H9 (cell line): ENCODE results near the gene TPT1. TPM values are rescaled to one million over a fixed set of nuclear protein-coding genes. Genes with fewer than 3 reads are reported as not detected.
A peak's percentile ranks its signal among the peaks of the same experiment; 100 is the strongest.

Source experiments
- DNase-seq: peaks from one replicate; pipeline ENCODE4 v3.0.0-alpha.2; 2017
- H2AFZ ChIP-seq: one replicate; pipeline ENCODE4 v1.6.1; 2013; ENCODE audit warnings: mild to moderate bottlenecking, low read length, control low read depth, moderate library complexity
- H2AK5ac ChIP-seq: 2 replicates; pipeline ENCODE4 v1.6.1; 2013; ENCODE audit warnings: low read length, control low read depth, mixed read lengths; ENCODE audit not compliant: insufficient read length
- H2BK120ac ChIP-seq: one replicate; pipeline ENCODE4 v1.6.1; 2013; ENCODE audit warnings: low read depth, mild to moderate bottlenecking, low read length, control low read depth, inconsistent platforms; ENCODE audit not compliant: poor library complexity, severe bottlenecking
- H2BK12ac ChIP-seq: 2 replicates; pipeline ENCODE4 v1.6.1; 2013; ENCODE audit warnings: low read length, control low read depth, mixed read lengths, low read depth; ENCODE audit not compliant: insufficient read length
- H2BK15ac ChIP-seq: 2 replicates; pipeline ENCODE4 v1.6.1; 2013; ENCODE audit warnings: low read depth, low read length, control low read depth
- H2BK20ac ChIP-seq: one replicate; pipeline ENCODE4 v1.6.1; 2013; ENCODE audit warnings: low read depth, mild to moderate bottlenecking, low read length, control low read depth, inconsistent platforms; ENCODE audit not compliant: poor library complexity, severe bottlenecking
- H2BK5ac ChIP-seq: 2 replicates; pipeline ENCODE4 v1.6.1; 2013; ENCODE audit warnings: low read length, control low read depth, mixed read lengths; ENCODE audit not compliant: insufficient read length
- H3K14ac ChIP-seq: 2 replicates; pipeline ENCODE4 v1.6.1; 2013; ENCODE audit warnings: low read length, control low read depth; ENCODE audit not compliant: insufficient read depth
- H3K18ac ChIP-seq: 2 replicates; pipeline ENCODE4 v1.6.1; 2013; ENCODE audit warnings: low read depth, mild to moderate bottlenecking, mixed read lengths, low read length, control low read depth; ENCODE audit not compliant: insufficient read length
- H3K23ac ChIP-seq: 2 replicates; pipeline ENCODE4 v1.6.1; 2013; ENCODE audit warnings: low read length, control low read depth, mixed read lengths, low read depth; ENCODE audit not compliant: insufficient read length
- H3K23me2 ChIP-seq: 2 replicates; pipeline ENCODE4 v1.6.1; 2013; ENCODE audit warnings: low read depth, mild to moderate bottlenecking, mixed read lengths, low read length, control low read depth; ENCODE audit not compliant: insufficient read length, poor library complexity, severe bottlenecking
- H3K27ac ChIP-seq: 2 replicates; pipeline ENCODE4 v1.5.1; 2013; ENCODE audit warnings: low read length, control low read depth, mixed read lengths, low read depth; ENCODE audit not compliant: insufficient read length
- H3K27me3 ChIP-seq: 2 replicates; pipeline ENCODE4 v1.6.1; 2013; ENCODE audit warnings: low read length, control low read depth, inconsistent platforms; ENCODE audit not compliant: insufficient read depth
- H3K4ac ChIP-seq: 2 replicates; pipeline ENCODE4 v1.6.1; 2013; ENCODE audit warnings: low read depth, mild to moderate bottlenecking, control low read depth, inconsistent platforms, low read length, moderate library complexity
- H3K4me1 ChIP-seq: 2 replicates; pipeline ENCODE4 v1.6.1; 2013; ENCODE audit warnings: low read length, control low read depth, inconsistent platforms; ENCODE audit not compliant: insufficient read depth
- H3K4me2 ChIP-seq: 2 replicates; pipeline ENCODE4 v1.6.1; 2013; ENCODE audit warnings: low read length, control low read depth, mixed read lengths; ENCODE audit not compliant: insufficient read length, insufficient read depth
- H3K56ac ChIP-seq: 2 replicates; pipeline ENCODE4 v1.6.1; 2013; ENCODE audit warnings: low read depth, mild to moderate bottlenecking, mixed read lengths, low read length, control low read depth; ENCODE audit not compliant: insufficient read length
- H3K79me1 ChIP-seq: 2 replicates; pipeline ENCODE4 v1.6.1; 2013; ENCODE audit warnings: low read depth, mild to moderate bottlenecking, moderate library complexity, low read length, control low read depth, inconsistent platforms; ENCODE audit not compliant: insufficient read depth, poor library complexity, severe bottlenecking
- H3K79me2 ChIP-seq: 2 replicates; pipeline ENCODE4 v1.6.1; 2013; ENCODE audit warnings: low read length, control low read depth, inconsistent platforms; ENCODE audit not compliant: insufficient read depth
- H3K9ac ChIP-seq: 2 replicates; pipeline ENCODE4 v1.6.1; 2013; ENCODE audit warnings: low read length, control low read depth, mixed read lengths; ENCODE audit not compliant: insufficient read length; ENCODE audit errors: extremely low read depth
- H3K9me3 ChIP-seq: one replicate; pipeline ENCODE4 v1.6.1; 2013; ENCODE audit warnings: low read depth, low read length, inconsistent platforms; ENCODE audit not compliant: control insufficient read depth
- H3T11ph ChIP-seq: one replicate; pipeline ENCODE4 v1.6.1; 2013; ENCODE audit warnings: mild to moderate bottlenecking, low read length, control low read depth, inconsistent platforms
- H4K20me1 ChIP-seq: one replicate; pipeline ENCODE4 v1.6.1; 2013; ENCODE audit not compliant: control insufficient read depth, insufficient read length, insufficient read depth
- H4K5ac ChIP-seq: 2 replicates; pipeline ENCODE4 v1.6.1; 2013; ENCODE audit warnings: low read depth, mild to moderate bottlenecking, mixed read lengths, low read length, control low read depth; ENCODE audit not compliant: insufficient read length
- H4K8ac ChIP-seq: replicated peaks from 2 replicates; pipeline ENCODE4 v1.6.1; 2013; ENCODE audit warnings: low read length, control low read depth, mixed read lengths, low read depth; ENCODE audit not compliant: insufficient read length
- H4K91ac ChIP-seq: 2 replicates; pipeline ENCODE4 v1.6.1; 2013; ENCODE audit warnings: low read depth, mild to moderate bottlenecking, moderate library complexity, mixed read lengths, low read length, control low read depth; ENCODE audit not compliant: insufficient read length
- H3K27ac Mint-ChIP-seq, 3 experiments: 2 replicates in 2 of 3; 3 replicates in 1 of 3; pipeline ENCODE4 v1.8.0; 2020 to 2021; ENCODE audit warnings: mixed read lengths in 3 of 3, mild to moderate bottlenecking in 1 of 3, moderate library complexity in 1 of 3
- H3K27me3 Mint-ChIP-seq: 2 replicates; pipeline ENCODE4 v1.8.0; 2021; ENCODE audit warnings: low read depth, mild to moderate bottlenecking, moderate library complexity, mixed read lengths
- H3K36me3 Mint-ChIP-seq, 3 experiments: 2 replicates in 2 of 3; 3 replicates in 1 of 3; pipeline ENCODE4 v1.8.0; 2020 to 2021; ENCODE audit warnings: low read depth in 3 of 3, mixed read lengths in 3 of 3; ENCODE audit not compliant: insufficient read depth in 1 of 3
- H3K4me1 Mint-ChIP-seq, 2 experiments: 2 replicates each; pipeline ENCODE4 v1.8.0; 2020; ENCODE audit warnings: mixed read lengths in 2 of 2
- H3K4me3 Mint-ChIP-seq, 2 experiments: 2 replicates in 1 of 2; 3 replicates in 1 of 2; pipeline ENCODE4 v1.8.0; 2020 to 2021; ENCODE audit warnings: mild to moderate bottlenecking in 2 of 2, mixed read lengths in 2 of 2, moderate library complexity in 1 of 2
- H3K9me3 Mint-ChIP-seq, 2 experiments: 2 replicates in 1 of 2; 3 replicates in 1 of 2; pipeline ENCODE4 v1.8.0; 2020; ENCODE audit warnings: mild to moderate bottlenecking in 2 of 2, mixed read lengths in 2 of 2, moderate library complexity in 1 of 2
- CTCF ChIP-seq: fragments of 200-600 bp; sonication (generic); conservative IDR thresholded peaks from 3 replicates; pipeline ENCODE4 v1.8.0; 2021; ENCODE audit warnings: antibody characterized with exemption, mild to moderate bottlenecking
- WGBS: extraction: QIAGEN DNeasy Blood & Tissue Kit; methylation state at CpG from one replicate; pipeline ENCODE4 v1.1.7; 2013; ENCODE audit warnings: missing lambda C conversion rate, low lambda C conversion rate, mixed read lengths; ENCODE audit not compliant: insufficient read length; ENCODE audit errors: extremely low coverage; 5-methylcytosine and 5-hydroxymethylcytosine counted together
- total RNA-seq: library from RNA; stranded (reverse); gene quantifications from 2 replicates; pipeline ENCODE4 v1.2.1, GENCODE V29; 2021

TPT1 gene
- total RNA-seq, 1 experiment from 2014 or later = 2,205 TPM

GRCh38 chr13:45368571-45368970 lies 27.6 kb upstream of the TPT1 start:
- Histone ChIP-seq H3K9ac (no peak overlapping the region), H2AK5ac (no peak overlapping the region), H3K9me3 (no peaks in the 10 kb centered on the region), H4K5ac (no peak overlapping the region), H4K91ac (no peak overlapping the region), H3K23me2 (no peaks in the 10 kb centered on the region), H3K27me3 (no peaks in the 10 kb centered on the region), H3K4me2 (no peak overlapping the region), H3K79me1 (no peaks in the 10 kb centered on the region), H3K79me2 (no peaks in the 10 kb centered on the region), H4K8ac (no peak overlapping the region), H4K20me1 (no peaks in the 10 kb centered on the region), H2BK20ac (no peak overlapping the region), H2BK12ac (no peak overlapping the region), H3K27ac (no peak overlapping the region), H3K14ac (no peak overlapping the region), H2BK120ac (no peak overlapping the region), H3K4ac (no peak overlapping the region), H2BK5ac (no peak overlapping the region), H2AFZ (no peak overlapping the region), H3K18ac (no peak overlapping the region), H3K23ac (no peak overlapping the region), H2BK15ac (no peak overlapping the region), H3T11ph (no peak overlapping the region), H3K4me1 (no peaks in the 10 kb centered on the region), H3K56ac (no peak overlapping the region)
- no peak overlapping the region for H3K4me3 Mint-ChIP-seq
- WGBS = no CpG with 5 or more reads among the region's 3 CpGs
- peaks cover 23 to 27% of the 10 kb centered on the region in 2 experiments for H3K4me1 Mint-ChIP-seq
- H3K9me3 Mint-ChIP-seq = peaks cover 7% of the 10 kb centered on the region in 2 experiments; a peak in 4 of 5 replicates
- TF ChIP-seq CTCF = no peak
- H3K36me3 Mint-ChIP-seq = peaks cover 8 to 22% (median 10%) of the 10 kb centered on the region in 3 experiments
- peak overlapping the region in 2 of 3 experiments; percentile 36 to 75; a peak in 1 of 7 replicates for H3K27ac Mint-ChIP-seq
- H3K27me3 Mint-ChIP-seq = no peaks in the 10 kb centered on the region
- no peak for DNase-seq
